Activated effector memory CD4-positive, alpha-beta T cell treated with anti-CD3 and anti-CD28 coated beads, Interleukin-2, amount 50 U/mL, for 16 hours (primary cell): ENCODE data around the gene SP110.
"Not testable (repeated sequence)": the region's sequence is repeated elsewhere in the genome, so short reads cannot be mapped to it uniquely, and the experiment has no call there.

Experiments
- DNase-seq: peaks from one replicate; pipeline ENCODE4 v3.0.0-alpha.2; 2020

Gene SP110

DNA sequence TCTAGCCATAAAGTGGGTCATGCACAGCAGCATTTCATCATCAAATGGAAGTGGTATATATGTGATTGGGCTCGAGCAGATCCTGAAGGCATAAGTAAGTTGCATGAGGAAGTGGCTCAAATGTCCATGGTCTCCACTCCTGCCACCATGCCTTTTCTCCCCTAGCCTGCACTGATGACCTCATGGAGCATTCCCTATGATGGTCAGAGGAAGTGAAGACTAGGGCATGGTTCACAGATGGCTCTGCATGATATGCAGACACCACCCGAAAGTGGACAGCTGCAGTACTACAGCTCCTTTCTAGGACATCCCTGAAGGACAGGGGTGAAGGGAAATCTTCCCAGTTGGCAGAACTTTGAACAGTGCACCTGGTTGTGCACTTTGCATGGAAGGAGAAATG lies 99.4 kb downstream of the SP110 start:
- DNase-seq, result not testable (repeated sequence)

GRCh38 chr2:230119827-230120226 lies 100.0 kb downstream of the SP110 start:
- DNase-seq, result not testable (repeated sequence)
